A549 (cell line): ENCODE results near the gene GCM1.

ENCODE experiments used
- EP300 ChIP-seq, 2 experiments: fragments of >200 bp; sonication (Bioruptor Twin); formaldehyde crosslinking; IDR thresholded peaks; 2 replicates in 1 of 2; 3 replicates in 1 of 2; pipeline ENCODE4 v1.6.1; 2016 to 2017
- MAX ChIP-seq: IDR thresholded peaks from 2 replicates; pipeline ENCODE4 v1.6.1; 2012
- POLR2A ChIP-seq: IDR thresholded peaks from 2 replicates; pipeline ENCODE4 v1.6.1; 2012; ENCODE audit warnings: mild to moderate bottlenecking, low read length
- TF ChIP-seq, protein P1 (sequence below): fragments of >200 bp; sonication (Bioruptor Twin); formaldehyde crosslinking; IDR thresholded peaks from 3 replicates; pipeline ENCODE4 v1.5.1; 2016

DNA sequence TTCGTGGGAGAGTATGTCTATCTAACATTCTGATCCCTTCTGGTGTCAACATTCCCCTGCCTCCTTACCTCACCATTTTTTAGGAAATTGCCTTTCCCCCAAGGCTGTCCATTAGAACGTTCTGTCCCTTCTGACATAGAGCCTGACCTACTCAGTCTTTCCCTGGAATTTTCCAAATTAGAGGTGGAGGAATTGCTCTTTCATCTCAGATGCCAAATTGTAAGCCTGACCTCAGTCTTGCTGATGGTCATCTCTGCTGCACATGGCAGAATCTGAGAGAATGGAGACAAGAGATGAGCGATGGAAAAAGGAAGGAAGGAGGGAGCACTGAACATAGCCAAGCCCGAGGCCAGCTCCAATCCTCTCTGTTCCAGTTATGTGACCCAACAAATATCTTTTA, 5.4 kb upstream of the GCM1 start:
- TF ChIP-seq, protein P1, sequence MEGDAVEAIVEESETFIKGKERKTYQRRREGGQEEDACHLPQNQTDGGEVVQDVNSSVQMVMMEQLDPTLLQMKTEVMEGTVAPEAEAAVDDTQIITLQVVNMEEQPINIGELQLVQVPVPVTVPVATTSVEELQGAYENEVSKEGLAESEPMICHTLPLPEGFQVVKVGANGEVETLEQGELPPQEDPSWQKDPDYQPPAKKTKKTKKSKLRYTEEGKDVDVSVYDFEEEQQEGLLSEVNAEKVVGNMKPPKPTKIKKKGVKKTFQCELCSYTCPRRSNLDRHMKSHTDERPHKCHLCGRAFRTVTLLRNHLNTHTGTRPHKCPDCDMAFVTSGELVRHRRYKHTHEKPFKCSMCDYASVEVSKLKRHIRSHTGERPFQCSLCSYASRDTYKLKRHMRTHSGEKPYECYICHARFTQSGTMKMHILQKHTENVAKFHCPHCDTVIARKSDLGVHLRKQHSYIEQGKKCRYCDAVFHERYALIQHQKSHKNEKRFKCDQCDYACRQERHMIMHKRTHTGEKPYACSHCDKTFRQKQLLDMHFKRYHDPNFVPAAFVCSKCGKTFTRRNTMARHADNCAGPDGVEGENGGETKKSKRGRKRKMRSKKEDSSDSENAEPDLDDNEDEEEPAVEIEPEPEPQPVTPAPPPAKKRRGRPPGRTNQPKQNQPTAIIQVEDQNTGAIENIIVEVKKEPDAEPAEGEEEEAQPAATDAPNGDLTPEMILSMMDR = no peak
- no peak for TF ChIP-seq MAX
- TF ChIP-seq POLR2A = no peak
- no peak for TF ChIP-seq EP300 (IDR thresholded peaks at IDR 0.05)
